Upper lobe of left lung (tissue), 4 donors: ENCODE data around the gene SPDEF.

Source experiments
- CTCF ChIP-seq, 6 experiments: fragments of 450-650 bp in 4 of 6; fragments of 200-600 bp in 2 of 6; sonication (generic) in 2 of 6; IDR thresholded peaks; one replicate each; pipeline ENCODE4 v1.5.1; 2016 to 2019; ENCODE audit warnings: antibody characterized with exemption in 6 of 6
- EP300 ChIP-seq, 4 donors: sonication (generic); formaldehyde crosslinking; IDR thresholded peaks; one replicate each; pipeline ENCODE4 v1.5.1; 2017; ENCODE audit warnings: antibody characterized with exemption in 4 of 4, control low read depth in 2 of 4
- POLR2A ChIP-seq, 4 donors: fragments of 450-650 bp; IDR thresholded peaks; one replicate each; pipeline ENCODE4 v1.5.1; 2016 to 2017; ENCODE audit warnings: antibody characterized with exemption in 4 of 4, mild to moderate bottlenecking in 2 of 4
- POLR2AphosphoS5 ChIP-seq, 2 donors: sonication (generic); formaldehyde crosslinking; IDR thresholded peaks; one replicate each; pipeline ENCODE4 v1.5.1; 2017; ENCODE audit warnings: antibody characterized with exemption in 2 of 2

DNA sequence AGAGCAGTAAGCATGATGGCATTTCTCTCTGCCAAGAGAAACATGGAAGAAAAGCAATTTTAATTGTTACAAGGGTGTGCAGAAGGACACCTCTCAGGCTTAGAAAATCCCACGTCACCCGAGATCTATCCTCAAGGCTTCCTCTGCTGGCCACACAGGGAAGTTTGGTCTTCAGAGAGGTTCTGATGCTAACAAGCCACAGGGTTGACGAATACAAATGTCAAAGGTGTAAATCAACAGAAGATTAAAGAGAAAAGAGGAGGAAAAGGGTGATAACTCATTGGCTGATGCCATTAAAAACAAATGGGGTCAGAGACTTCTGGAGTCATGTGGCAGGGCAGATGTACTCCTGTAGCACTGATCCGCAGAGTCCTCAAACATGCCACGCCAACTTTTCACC, 33.6 kb upstream of the SPDEF start:
- no peak for TF ChIP-seq POLR2A (IDR thresholded peaks at IDR 0.05)
- no peak for TF ChIP-seq EP300 (IDR thresholded peaks at IDR 0.05)
- no peak for TF ChIP-seq CTCF (IDR thresholded peaks at IDR 0.05)
- TF ChIP-seq POLR2AphosphoS5 (IDR thresholded peaks at IDR 0.05): no peak
